ENCODE measurements around the gene GHRH.

DNA sequence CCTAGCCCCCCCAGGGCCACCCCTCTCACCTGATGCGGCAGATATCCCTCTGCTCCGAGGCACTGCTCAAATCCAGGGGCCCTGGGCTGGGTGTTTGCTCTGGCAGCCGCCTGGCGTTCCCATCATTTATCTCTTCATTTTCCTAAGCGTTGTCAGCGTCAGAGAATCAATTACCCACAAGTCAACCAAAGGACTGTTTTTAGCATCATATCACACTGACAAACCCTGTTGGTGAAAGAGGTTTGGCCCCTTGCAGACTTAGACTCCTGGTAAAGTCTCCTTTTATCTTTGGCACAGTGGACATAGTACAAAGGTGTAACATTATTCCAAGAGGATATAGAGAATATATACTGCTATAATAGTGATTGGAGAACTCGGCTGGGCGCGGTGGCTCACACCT lies at the start of gene GHRH:
- no peak for TF ChIP-seq EZH2 (IDR thresholded peaks at IDR 0.05; ENCODE audit: borderline replicate concordance, insufficient read depth, low read depth, low read length, poor library complexity, severe bottlenecking)
- TF ChIP-seq, protein P1, sequence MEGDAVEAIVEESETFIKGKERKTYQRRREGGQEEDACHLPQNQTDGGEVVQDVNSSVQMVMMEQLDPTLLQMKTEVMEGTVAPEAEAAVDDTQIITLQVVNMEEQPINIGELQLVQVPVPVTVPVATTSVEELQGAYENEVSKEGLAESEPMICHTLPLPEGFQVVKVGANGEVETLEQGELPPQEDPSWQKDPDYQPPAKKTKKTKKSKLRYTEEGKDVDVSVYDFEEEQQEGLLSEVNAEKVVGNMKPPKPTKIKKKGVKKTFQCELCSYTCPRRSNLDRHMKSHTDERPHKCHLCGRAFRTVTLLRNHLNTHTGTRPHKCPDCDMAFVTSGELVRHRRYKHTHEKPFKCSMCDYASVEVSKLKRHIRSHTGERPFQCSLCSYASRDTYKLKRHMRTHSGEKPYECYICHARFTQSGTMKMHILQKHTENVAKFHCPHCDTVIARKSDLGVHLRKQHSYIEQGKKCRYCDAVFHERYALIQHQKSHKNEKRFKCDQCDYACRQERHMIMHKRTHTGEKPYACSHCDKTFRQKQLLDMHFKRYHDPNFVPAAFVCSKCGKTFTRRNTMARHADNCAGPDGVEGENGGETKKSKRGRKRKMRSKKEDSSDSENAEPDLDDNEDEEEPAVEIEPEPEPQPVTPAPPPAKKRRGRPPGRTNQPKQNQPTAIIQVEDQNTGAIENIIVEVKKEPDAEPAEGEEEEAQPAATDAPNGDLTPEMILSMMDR (IDR thresholded peaks at IDR 0.05): no peak
